Measurements from ENCODE around the gene CD300H. TPM values are rescaled to one million over a fixed set of nuclear protein-coding genes. Genes with fewer than 3 reads are reported as not detected.

Gene CD300H
- total RNA-seq, 1 donor from 2014 or later: not detected

GRCh38 chr17:74607221-74607620, 39.9 kb upstream of the CD300H start:
- no peak for TF ChIP-seq CTCF (IDR thresholded peaks at IDR 0.05; ENCODE audit: unreplicated experiment)
- no peaks in the 10 kb centered on the region for H3K9me3 Mint-ChIP-seq (ENCODE audit: unreplicated experiment)
- H3K27ac Mint-ChIP-seq (ENCODE audit: unreplicated experiment): no peak overlapping the region
- no peak overlapping the region for H3K4me3 Mint-ChIP-seq (ENCODE audit: unreplicated experiment)
- H3K36me3 Mint-ChIP-seq (ENCODE audit: low read depth, unreplicated experiment): no peaks in the 10 kb centered on the region
- DNase-seq (ENCODE audit: low spot score): no peak
- no peaks in the 10 kb centered on the region for H3K4me1 Mint-ChIP-seq (ENCODE audit: unreplicated experiment)
- H3K27me3 Mint-ChIP-seq (ENCODE audit: unreplicated experiment): peaks cover 7% of the 10 kb centered on the region

- DNase-seq (ENCODE audit: low spot score): no peak
- Mint-ChIP-seq H3K27ac (ENCODE audit: unreplicated experiment) (no peak overlapping the region), H3K9me3 (ENCODE audit: unreplicated experiment) (no peaks in the 10 kb centered on the region), H3K27me3 (ENCODE audit: unreplicated experiment) (peaks cover 6% of the 10 kb centered on the region), H3K36me3 (ENCODE audit: low read depth, unreplicated experiment) (no peaks in the 10 kb centered on the region), H3K4me1 (ENCODE audit: unreplicated experiment) (no peaks in the 10 kb centered on the region), H3K4me3 (ENCODE audit: unreplicated experiment) (no peak overlapping the region)
- no peak for TF ChIP-seq CTCF (IDR thresholded peaks at IDR 0.05; ENCODE audit: unreplicated experiment)
Observed at GRCh38 chr17:74606050-74606449, 38.7 kb upstream of the CD300H start.

GRCh38 chr17:74605361-74605760, 38.1 kb upstream of the CD300H start:
- Mint-ChIP-seq H3K4me3 (ENCODE audit: unreplicated experiment) (no peak overlapping the region), H3K4me1 (ENCODE audit: unreplicated experiment) (peaks cover 6% of the 10 kb centered on the region), H3K36me3 (ENCODE audit: low read depth, unreplicated experiment) (no peaks in the 10 kb centered on the region), H3K27me3 (ENCODE audit: unreplicated experiment) (peaks cover 6% of the 10 kb centered on the region), H3K27ac (ENCODE audit: unreplicated experiment) (no peak overlapping the region), H3K9me3 (ENCODE audit: unreplicated experiment) (no peaks in the 10 kb centered on the region)
- no peak for TF ChIP-seq CTCF (IDR thresholded peaks at IDR 0.05; ENCODE audit: unreplicated experiment)
- DNase-seq (ENCODE audit: low spot score): no peak

- peaks cover 12% of the 10 kb centered on the region for H3K4me1 Mint-ChIP-seq (ENCODE audit: unreplicated experiment)
- TF ChIP-seq CTCF (IDR thresholded peaks at IDR 0.05; ENCODE audit: unreplicated experiment): no peak
- H3K4me3 Mint-ChIP-seq (ENCODE audit: unreplicated experiment): no peak overlapping the region
- no peak for DNase-seq (ENCODE audit: low spot score)
- H3K27ac Mint-ChIP-seq (ENCODE audit: unreplicated experiment): no peak overlapping the region
- H3K36me3 Mint-ChIP-seq (ENCODE audit: low read depth, unreplicated experiment): no peaks in the 10 kb centered on the region
- no peaks in the 10 kb centered on the region for H3K9me3 Mint-ChIP-seq (ENCODE audit: unreplicated experiment)
- H3K27me3 Mint-ChIP-seq (ENCODE audit: unreplicated experiment): peaks cover 6% of the 10 kb centered on the region
Observed at GRCh38 chr17:74604761-74605160, 37.5 kb upstream of the CD300H start.

- TF ChIP-seq CTCF (IDR thresholded peaks at IDR 0.05; ENCODE audit: unreplicated experiment): no peak
- no peak overlapping the region for H3K4me3 Mint-ChIP-seq (ENCODE audit: unreplicated experiment)
- no peaks in the 10 kb centered on the region for H3K36me3 Mint-ChIP-seq (ENCODE audit: low read depth, unreplicated experiment)
- peaks cover 6% of the 10 kb centered on the region for H3K27me3 Mint-ChIP-seq (ENCODE audit: unreplicated experiment)
- H3K9me3 Mint-ChIP-seq (ENCODE audit: unreplicated experiment): no peaks in the 10 kb centered on the region
- peaks cover 16% of the 10 kb centered on the region for H3K4me1 Mint-ChIP-seq (ENCODE audit: unreplicated experiment)
- no peak for DNase-seq (ENCODE audit: low spot score)
- no peak overlapping the region for H3K27ac Mint-ChIP-seq (ENCODE audit: unreplicated experiment)
Observed at GRCh38 chr17:74604200-74604599, 36.9 kb upstream of the CD300H start.

Data from endothelial cell (in vitro differentiated cells).